Epithelial cell of proximal tubule (primary cell): Measurements from ENCODE around the gene ATXN10. TPM values are rescaled to one million over a fixed set of nuclear protein-coding genes. Genes with fewer than 3 reads are reported as not detected.

Source experiments
- DNase-seq: peaks from one replicate; pipeline ENCODE4 v3.0.0-alpha.2; 2011; ENCODE audit warnings: low read depth
- H3K4me3 ChIP-seq: 2 replicates; pipeline ENCODE4 v1.5.1; 2011; ENCODE audit warnings: low read depth, mild to moderate bottlenecking, low read length
- CTCF ChIP-seq: conservative IDR thresholded peaks from 2 replicates; pipeline ENCODE4 v1.5.1; 2012; ENCODE audit warnings: low read depth, mild to moderate bottlenecking, low read length
- total RNA-seq: library from RNA; depleted of rRNA; stranded (reverse); fragments of >200 nt; gene quantifications from 2 replicates; pipeline ENCODE4 v1.2.3, GENCODE V29; 2015

ATXN10 gene
- total RNA-seq, 1 donor from 2014 or later, result 118 TPM

- TF ChIP-seq CTCF, result peak; percentile 63
- no peak for DNase-seq
- no peak overlapping the region for H3K4me3 ChIP-seq
These were observed 159.8 kb downstream of the ATXN10 start for GRCh38 chr22:45831394-45831793.

- peak; percentile 21 for TF ChIP-seq CTCF
- DNase-seq, result no peak
- no peak overlapping the region for H3K4me3 ChIP-seq
These were observed 160.5 kb downstream of the ATXN10 start for GRCh38 chr22:45832180-45832579.

GRCh38 chr22:45832959-45833580 lies 161.4 kb downstream of the ATXN10 start:
- DNase-seq, result no peak
- no peak for TF ChIP-seq CTCF
- H3K4me3 ChIP-seq, result no peak overlapping the region

- DNase-seq, result no peak
- no peak for TF ChIP-seq CTCF
These were observed 162.0 kb downstream of the ATXN10 start for GRCh38 chr22:45833613-45834012.

GRCh38 chr22:45834241-45834640 lies 162.6 kb downstream of the ATXN10 start:
- no peak overlapping the region for H3K4me3 ChIP-seq
- TF ChIP-seq CTCF, result no peak
- DNase-seq, result no peak

More at GRCh38 chr22:45833613-45834012, 162.0 kb downstream of the ATXN10 start:
- no peak overlapping the region for H3K4me3 ChIP-seq

- no peak overlapping the region for H3K4me3 ChIP-seq
- no peak for DNase-seq
- TF ChIP-seq CTCF, result no peak
These were observed 163.2 kb downstream of the ATXN10 start for GRCh38 chr22:45834795-45835194.
